CD8-positive, alpha-beta memory T cell (primary cell): ENCODE measurements around the gene CDT1. TPM values are rescaled to one million over a fixed set of nuclear protein-coding genes. Genes with fewer than 3 reads are reported as not detected.
A peak's percentile ranks its signal among the peaks of the same experiment; 100 is the strongest.

ENCODE experiments used
- CTCF ChIA-PET: fragments of 350-600 bp; sonication (Branson Sonifier 250); formaldehyde crosslinking; loops from one replicate; lab custom pipeline; 2021; ENCODE audit warnings: antibody characterized with exemption; lab: Charles Lee
- POLR2A ChIA-PET: fragments of 350-600 bp; sonication (Branson Sonifier 250); formaldehyde crosslinking; loops from one replicate; lab custom pipeline; 2021; ENCODE audit warnings: antibody characterized with exemption; lab: Charles Lee
- DNase-seq, 5 donors: peaks; one replicate each; pipeline versions ENCODE4 v3.0.0 to v3.0.0-alpha.2; 2020 to 2022; ENCODE audit warnings: mixed read lengths in 1 of 5
- H3K27ac ChIP-seq: one replicate; pipeline ENCODE4 v1.7.0; 2013; ENCODE audit warnings: low read depth, mild to moderate bottlenecking, low read length, moderate library complexity
- H3K27me3 ChIP-seq: 2 replicates; pipeline ENCODE4 v1.7.0; 2013; ENCODE audit warnings: low read length, mild to moderate bottlenecking; ENCODE audit not compliant: insufficient read depth, poor library complexity, severe bottlenecking
- H3K36me3 ChIP-seq: 2 replicates; pipeline ENCODE4 v1.7.0; 2013; ENCODE audit warnings: mild to moderate bottlenecking, low read length, moderate library complexity; ENCODE audit not compliant: insufficient read depth
- H3K4me1 ChIP-seq: 2 replicates; pipeline ENCODE4 v1.7.0; 2013; ENCODE audit warnings: mild to moderate bottlenecking, low read length, moderate library complexity; ENCODE audit not compliant: insufficient read depth
- H3K4me3 ChIP-seq: 2 replicates; pipeline ENCODE4 v1.7.0; 2013; ENCODE audit warnings: mild to moderate bottlenecking, low read length
- H3K9me3 ChIP-seq: 2 replicates; pipeline ENCODE4 v1.7.0; 2013; ENCODE audit warnings: mild to moderate bottlenecking, low read length
- H3K27ac Mint-ChIP-seq, 8 donors: one replicate each; pipeline ENCODE4 v1.8.0; 2020 to 2021; ENCODE audit warnings: mixed read lengths in 8 of 8, mild to moderate bottlenecking in 6 of 8, inconsistent platforms in 3 of 8, moderate library complexity in 3 of 8
- H3K27me3 Mint-ChIP-seq, 2 donors: one replicate each; pipeline ENCODE4 v1.8.0; 2020 to 2021; ENCODE audit warnings: mixed read lengths in 2 of 2, mild to moderate bottlenecking in 1 of 2, moderate library complexity in 1 of 2
- H3K36me3 Mint-ChIP-seq, 3 donors: one replicate each; pipeline ENCODE4 v1.8.0; 2020 to 2021; ENCODE audit warnings: mixed read lengths in 3 of 3, inconsistent platforms in 1 of 3, mild to moderate bottlenecking in 1 of 3
- H3K4me1 Mint-ChIP-seq, 3 donors: one replicate each; pipeline ENCODE4 v1.8.0; 2020 to 2021; ENCODE audit warnings: mixed read lengths in 3 of 3, inconsistent platforms in 1 of 3, mild to moderate bottlenecking in 1 of 3
- H3K4me3 Mint-ChIP-seq, 7 donors: one replicate each; pipeline ENCODE4 v1.8.0; 2020 to 2021; ENCODE audit warnings: mixed read lengths in 7 of 7, mild to moderate bottlenecking in 6 of 7, moderate library complexity in 4 of 7, inconsistent platforms in 2 of 7
- H3K9me3 Mint-ChIP-seq, 5 donors: one replicate each; pipeline ENCODE4 v1.8.0; 2020 to 2022; ENCODE audit warnings: mixed read lengths in 5 of 5, mild to moderate bottlenecking in 3 of 5, moderate library complexity in 2 of 5, inconsistent platforms in 1 of 5
- polyA plus RNA-seq: library from polyadenylated mRNA; unstranded; fragments of 300-500 nt; fragmentation: Illumina TruSeq; gene quantifications from one replicate; pipeline ENCODE4 v1.2.3, GENCODE V29; 2021
- total RNA-seq, 2 experiments: library from RNA; stranded (reverse); gene quantifications; one replicate each; pipeline ENCODE4 v1.2.3, GENCODE V29; 2021

The CDT1 gene
- total and polyA plus RNA-seq, 3 experiments from 2014 or later = 0.26 to 106 (median 97.6) TPM

DNA sequence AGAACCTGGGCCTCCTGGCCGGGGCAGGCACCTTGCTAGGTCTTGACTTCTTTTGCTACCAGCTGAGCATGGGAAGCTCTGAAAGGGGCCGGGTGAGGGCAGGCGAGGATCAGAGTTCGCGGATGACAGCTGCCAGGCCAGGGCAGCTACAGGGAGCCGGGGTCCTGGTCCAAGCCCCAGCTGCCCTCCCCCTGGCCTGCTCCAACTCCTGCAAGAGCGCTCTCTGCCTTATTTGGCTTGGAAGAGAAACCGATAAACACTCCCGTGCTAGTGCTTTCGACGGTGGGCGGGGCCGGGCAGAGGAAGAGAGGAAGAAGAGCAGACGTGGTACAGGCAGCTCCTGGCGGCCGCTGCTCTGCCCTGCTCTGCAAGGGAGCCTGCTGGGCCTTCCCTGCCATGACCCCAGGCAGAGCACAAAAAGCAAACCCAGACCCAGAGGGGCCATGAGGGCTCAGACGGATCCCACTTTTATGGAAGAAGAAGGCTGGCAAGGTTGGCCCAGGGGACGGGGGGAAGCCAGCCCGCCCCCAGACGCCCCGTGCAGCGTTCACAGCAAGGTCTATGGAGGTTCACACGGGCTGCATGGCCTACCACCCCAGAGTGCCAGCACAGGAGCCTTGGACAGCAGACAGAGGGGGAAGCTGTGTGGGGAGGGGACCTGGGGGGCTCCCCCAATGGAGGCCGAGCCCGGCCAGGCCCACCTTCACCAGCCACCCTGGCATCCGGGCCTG lies 44.2 kb upstream of the CDT1 start:
- Histone ChIP-seq H3K4me1 (peaks cover 21% of the 10 kb centered on the region), H3K9me3 (no peaks in the 10 kb centered on the region), H3K27ac (peak overlapping the region; percentile 38), H3K27me3 (no peaks in the 10 kb centered on the region), H3K36me3 (no peaks in the 10 kb centered on the region), H3K4me3 (no peak overlapping the region)
- Mint-ChIP-seq H3K27me3 (no peaks in the 10 kb centered on the region), H3K9me3 (no peaks in the 10 kb centered on the region), H3K4me3 (peak overlapping the region in 6 of 7 donors; percentile 54 to 83 (median 68)), H3K4me1 (peaks cover 19 to 58% (median 23%) of the 10 kb centered on the region in 3 donors), H3K27ac (peak overlapping the region in 7 of 8 donors; percentile 37 to 93 (median 85)), H3K36me3 (peaks cover 0 to 25% (median 1%) of the 10 kb centered on the region in 3 donors)
- peak in 4 of 5 donors; percentile 31 to 73 (median 38) for DNase-seq
- CTCF ChIA-PET = interaction anchor here (1.0 to 2.3 kb wide), 6 partner anchors 12 to 98 kb away, joined by 4 to 16 read pairs (median 5); no protein-coding TSS in a partner anchor
- POLR2A ChIA-PET = interaction anchor here (1.0 kb wide), 1 partner anchor 21 kb away, joined by 4 read pairs; no protein-coding TSS in a partner anchor

DNA sequence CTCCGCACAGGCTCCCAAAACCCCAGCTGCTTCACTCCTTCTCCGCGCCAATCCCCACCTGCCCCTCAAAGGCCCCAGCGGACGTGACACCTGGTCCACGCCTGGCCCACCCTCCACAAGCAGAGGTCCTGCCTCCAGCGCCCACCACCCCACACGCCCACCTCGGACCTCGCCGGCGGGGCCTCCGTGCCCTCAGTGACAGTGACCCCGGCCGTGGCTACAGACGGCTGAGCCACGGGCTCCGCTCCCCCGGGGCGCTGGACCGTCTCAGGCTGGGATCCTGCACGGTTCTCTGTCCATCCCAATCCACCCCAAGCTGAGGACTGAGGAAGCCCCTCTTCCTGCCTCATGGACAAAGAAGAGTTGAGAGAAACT lies 43.6 kb upstream of the CDT1 start:
- Histone ChIP-seq H3K27ac (peak overlapping the region; percentile 38), H3K4me3 (no peak overlapping the region), H3K36me3 (no peaks in the 10 kb centered on the region), H3K4me1 (peaks cover 21% of the 10 kb centered on the region), H3K9me3 (no peaks in the 10 kb centered on the region), H3K27me3 (no peaks in the 10 kb centered on the region)
- peaks cover 0 to 25% (median 1%) of the 10 kb centered on the region in 3 donors for H3K36me3 Mint-ChIP-seq
- peak overlapping the region in 3 of 8 donors; percentile 7 to 80 (median 64) for H3K27ac Mint-ChIP-seq
- no peaks in the 10 kb centered on the region for H3K9me3 Mint-ChIP-seq
- CTCF ChIA-PET = interaction anchor here (1.1 to 2.3 kb wide), 3 partner anchors 13 to 98 kb away, joined by 4 to 16 read pairs (median 7); no protein-coding TSS in a partner anchor
- H3K27me3 Mint-ChIP-seq = no peaks in the 10 kb centered on the region
- H3K4me1 Mint-ChIP-seq = peaks cover 19 to 58% (median 23%) of the 10 kb centered on the region in 3 donors
- no peak for DNase-seq
- H3K4me3 Mint-ChIP-seq = no peak overlapping the region
- POLR2A ChIA-PET = interaction anchor here (1.0 kb wide), 1 partner anchor 20 kb away, joined by 4 read pairs; no protein-coding TSS in a partner anchor

GRCh38 chr16:88760424-88761142 lies 43.0 kb upstream of the CDT1 start:
- no peaks in the 10 kb centered on the region for H3K27me3 ChIP-seq
- DNase-seq = no peak
- no peak overlapping the region for H3K4me3 ChIP-seq
- H3K27ac ChIP-seq = peak overlapping the region; percentile 20
- Mint-ChIP-seq H3K36me3 (peaks cover 0 to 24% (median 1%) of the 10 kb centered on the region in 3 donors), H3K27ac (peak overlapping the region in 3 of 8 donors; percentile 7 to 80 (median 64)), H3K9me3 (no peaks in the 10 kb centered on the region), H3K4me1 (peaks cover 19 to 58% (median 23%) of the 10 kb centered on the region in 3 donors), H3K4me3 (no peak overlapping the region), H3K27me3 (no peaks in the 10 kb centered on the region)
- no peaks in the 10 kb centered on the region for H3K9me3 ChIP-seq
- ChIA-PET CTCF (interaction anchor here (1.1 to 2.3 kb wide), 3 partner anchors 13 to 97 kb away, joined by 4 to 16 read pairs (median 7); no protein-coding TSS in a partner anchor), POLR2A (no interaction called here)
- H3K4me1 ChIP-seq = peaks cover 21% of the 10 kb centered on the region
- no peaks in the 10 kb centered on the region for H3K36me3 ChIP-seq

DNA sequence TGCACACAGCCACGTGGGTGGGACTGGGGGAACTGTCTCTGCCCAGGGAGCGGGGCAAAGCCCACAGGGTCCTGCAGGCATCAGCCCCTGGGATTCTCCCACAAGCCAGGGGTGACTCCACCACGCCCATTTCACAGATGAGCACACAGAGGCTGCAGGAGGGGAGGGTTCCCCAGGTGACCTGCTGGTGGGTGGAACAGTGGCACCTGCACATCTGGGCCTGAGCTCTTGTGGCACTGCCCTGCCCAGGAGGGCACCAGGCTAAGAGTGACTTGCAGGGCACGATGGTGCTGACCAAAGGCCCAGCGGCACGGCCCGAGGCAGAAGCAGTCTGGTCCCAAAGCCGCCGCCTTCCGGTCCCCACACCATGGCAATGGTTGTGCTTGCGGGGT lies 42.5 kb upstream of the CDT1 start:
- peak overlapping the region in 1 of 8 donors; percentile 37 for H3K27ac Mint-ChIP-seq
- H3K27me3 ChIP-seq = no peaks in the 10 kb centered on the region
- DNase-seq = no peak
- CTCF ChIA-PET = interaction anchor here (2.3 to 3.9 kb wide), 2 partner anchors 20 to 24 kb away, joined by 16 to 18 read pairs; no protein-coding TSS in a partner anchor
- no peaks in the 10 kb centered on the region for H3K9me3 Mint-ChIP-seq
- H3K9me3 ChIP-seq = no peaks in the 10 kb centered on the region
- H3K4me1 ChIP-seq = peaks cover 21% of the 10 kb centered on the region
- H3K27ac ChIP-seq = no peak overlapping the region
- H3K4me1 Mint-ChIP-seq = peaks cover 23 to 62% (median 27%) of the 10 kb centered on the region in 3 donors
- POLR2A ChIA-PET = no interaction called here
- H3K27me3 Mint-ChIP-seq = no peaks in the 10 kb centered on the region
- no peaks in the 10 kb centered on the region for H3K36me3 ChIP-seq
- H3K4me3 ChIP-seq = no peak overlapping the region
- H3K4me3 Mint-ChIP-seq = no peak overlapping the region
- H3K36me3 Mint-ChIP-seq = peaks cover 0 to 27% (median 1%) of the 10 kb centered on the region in 3 donors

DNA sequence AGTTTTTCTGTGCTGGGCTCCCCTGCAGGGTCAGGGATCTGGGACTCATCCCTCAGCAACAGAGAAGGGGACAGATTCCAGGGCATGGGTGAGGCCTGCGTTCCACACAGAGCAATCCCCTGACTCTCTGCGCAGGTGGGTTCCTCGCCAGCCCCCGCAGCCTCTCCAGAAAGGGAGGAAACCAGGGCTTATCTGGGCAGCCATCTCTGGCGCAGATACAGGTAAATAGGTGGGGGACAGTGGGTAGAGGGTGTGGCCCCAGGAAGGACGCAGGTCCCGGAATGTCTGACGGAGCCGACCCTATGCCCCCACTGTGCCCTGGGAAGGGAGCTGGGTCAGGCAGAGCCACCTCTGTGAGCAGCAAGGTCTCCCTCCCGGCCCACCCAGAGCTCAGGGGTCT lies 41.8 kb upstream of the CDT1 start:
- Mint-ChIP-seq H3K36me3 (peaks cover 0 to 28% (median 1%) of the 10 kb centered on the region in 3 donors), H3K9me3 (no peaks in the 10 kb centered on the region), H3K4me1 (peaks cover 25 to 68% (median 29%) of the 10 kb centered on the region in 3 donors), H3K27me3 (no peaks in the 10 kb centered on the region), H3K27ac (peak overlapping the region in 1 of 8 donors; percentile 37), H3K4me3 (no peak overlapping the region)
- H3K27me3 ChIP-seq = no peaks in the 10 kb centered on the region
- CTCF ChIA-PET = interaction anchor here (1.6 to 3.9 kb wide), 2 partner anchors 18 to 19 kb away, joined by 4 to 18 read pairs; no protein-coding TSS in a partner anchor
- H3K9me3 ChIP-seq = no peaks in the 10 kb centered on the region
- DNase-seq = no peak
- no peak overlapping the region for H3K27ac ChIP-seq
- POLR2A ChIA-PET = interaction anchor here (0.6 kb wide), 1 partner anchor 85 kb away, joined by 9 read pairs; no protein-coding TSS in a partner anchor
- H3K36me3 ChIP-seq = no peaks in the 10 kb centered on the region
- H3K4me3 ChIP-seq = no peak overlapping the region
- peaks cover 24% of the 10 kb centered on the region for H3K4me1 ChIP-seq

- peaks cover 0 to 30% (median 3%) of the 10 kb centered on the region in 3 donors for H3K36me3 Mint-ChIP-seq
- H3K4me1 ChIP-seq = peaks cover 28% of the 10 kb centered on the region
- no peak for DNase-seq
Observed at GRCh38 chr16:88762258-88762870, 41.2 kb upstream of the CDT1 start.

DNA sequence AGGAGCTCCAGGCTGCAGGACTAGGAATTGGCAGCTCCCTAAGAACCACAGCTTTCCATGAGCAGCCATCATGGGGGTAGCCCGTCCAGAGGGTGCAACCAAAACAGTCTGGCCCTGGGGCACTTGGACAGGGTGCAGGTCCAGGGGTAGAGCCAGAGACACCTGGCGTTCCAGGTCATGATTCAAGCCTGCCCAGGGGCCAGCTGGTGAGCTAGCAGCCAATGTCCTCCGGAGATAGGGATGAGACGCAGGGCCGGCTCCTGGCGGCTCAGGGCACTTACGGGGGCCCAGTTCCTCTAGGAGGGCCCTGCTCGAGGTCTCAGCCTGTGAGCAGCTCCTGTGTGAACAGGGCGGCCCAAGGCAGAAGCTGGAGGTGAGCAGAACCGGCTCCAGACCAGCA lies 40.6 kb upstream of the CDT1 start:
- no peaks in the 10 kb centered on the region for H3K27me3 ChIP-seq
- peaks cover 0 to 30% (median 3%) of the 10 kb centered on the region in 3 donors for H3K36me3 Mint-ChIP-seq
- no peak overlapping the region for H3K27ac Mint-ChIP-seq
- DNase-seq = no peak
- H3K27me3 Mint-ChIP-seq = no peaks in the 10 kb centered on the region
- peaks cover 34% of the 10 kb centered on the region for H3K4me1 ChIP-seq
- H3K4me3 Mint-ChIP-seq = no peak overlapping the region
- ChIA-PET POLR2A (interaction anchor here (1.2 kb wide), 1 partner anchor 18 kb away, joined by 4 read pairs; no protein-coding TSS in a partner anchor), CTCF (interaction anchor here (0.8 to 3.9 kb wide), 6 partner anchors 9 to 95 kb away, joined by 3 to 18 read pairs (median 4); no protein-coding TSS in a partner anchor)
- no peak overlapping the region for H3K4me3 ChIP-seq
- peaks cover 35 to 68% (median 37%) of the 10 kb centered on the region in 3 donors for H3K4me1 Mint-ChIP-seq
- no peak overlapping the region for H3K27ac ChIP-seq
- H3K9me3 ChIP-seq = no peaks in the 10 kb centered on the region
- H3K36me3 ChIP-seq = no peaks in the 10 kb centered on the region
- no peaks in the 10 kb centered on the region for H3K9me3 Mint-ChIP-seq

More at GRCh38 chr16:88762258-88762870, 41.2 kb upstream of the CDT1 start:
- CTCF ChIA-PET = interaction anchor here (0.8 to 3.9 kb wide), 6 partner anchors 10 to 95 kb away, joined by 3 to 18 read pairs (median 4); no protein-coding TSS in a partner anchor
- H3K27me3 ChIP-seq = no peaks in the 10 kb centered on the region
- no peak overlapping the region for H3K27ac ChIP-seq
- no peak overlapping the region for H3K4me3 Mint-ChIP-seq
- no peaks in the 10 kb centered on the region for H3K9me3 ChIP-seq
- POLR2A ChIA-PET = interaction anchor here (0.6 kb wide), 1 partner anchor 84 kb away, joined by 9 read pairs; no protein-coding TSS in a partner anchor
- H3K4me1 Mint-ChIP-seq = peaks cover 30 to 68% (median 34%) of the 10 kb centered on the region in 3 donors
- H3K9me3 Mint-ChIP-seq = no peaks in the 10 kb centered on the region
- no peaks in the 10 kb centered on the region for H3K27me3 Mint-ChIP-seq
- no peak overlapping the region for H3K27ac Mint-ChIP-seq
- no peak overlapping the region for H3K4me3 ChIP-seq
- H3K36me3 ChIP-seq = no peaks in the 10 kb centered on the region
